SKM-1 (cell line): ENCODE data around the gene SOCS7.

ENCODE experiments used
- DNase-seq: peaks from one replicate; lab custom pipeline; 2025; ENCODE audit not compliant: unreplicated experiment; lab: John Stamatoyannopoulos, UW

SOCS7 gene

DNA sequence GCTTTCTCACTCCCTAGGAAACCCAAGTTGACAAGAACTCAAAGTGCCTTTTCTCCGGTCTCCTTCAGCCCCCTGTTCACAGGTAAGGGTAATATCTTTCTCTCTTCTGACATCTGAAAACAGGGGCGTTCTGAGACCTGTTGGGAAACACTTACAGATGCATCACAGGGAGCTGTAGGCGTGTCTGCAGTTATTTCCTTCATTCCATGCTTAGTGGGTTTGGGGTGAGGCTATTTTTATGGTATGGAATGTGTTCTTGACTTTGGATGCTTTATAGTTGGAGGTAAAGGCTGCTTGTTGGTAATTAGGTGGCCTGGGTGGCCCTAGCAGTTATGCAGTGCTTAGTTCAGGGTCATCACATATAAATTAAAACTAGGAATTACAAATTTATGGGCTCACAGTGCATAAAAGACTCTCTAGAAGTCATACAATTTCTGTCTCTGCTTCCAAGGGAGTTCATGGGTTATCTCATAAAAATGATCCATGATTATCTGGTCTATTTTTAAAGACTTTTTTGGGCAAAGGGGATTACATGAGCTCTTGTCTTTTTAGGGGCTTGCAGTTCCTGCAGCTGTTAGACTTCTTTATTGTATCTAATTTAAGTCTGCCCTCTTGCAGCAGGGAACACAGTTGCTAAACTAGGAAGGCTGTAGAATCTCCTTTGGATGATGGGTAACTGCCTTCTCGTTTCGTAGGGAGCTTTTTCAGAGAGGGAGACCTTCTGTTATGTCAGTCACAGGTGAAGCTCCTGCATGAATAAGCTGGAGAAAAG is 10.2 kb downstream of the SOCS7 start:
- DNase-seq, result no peak

DNA sequence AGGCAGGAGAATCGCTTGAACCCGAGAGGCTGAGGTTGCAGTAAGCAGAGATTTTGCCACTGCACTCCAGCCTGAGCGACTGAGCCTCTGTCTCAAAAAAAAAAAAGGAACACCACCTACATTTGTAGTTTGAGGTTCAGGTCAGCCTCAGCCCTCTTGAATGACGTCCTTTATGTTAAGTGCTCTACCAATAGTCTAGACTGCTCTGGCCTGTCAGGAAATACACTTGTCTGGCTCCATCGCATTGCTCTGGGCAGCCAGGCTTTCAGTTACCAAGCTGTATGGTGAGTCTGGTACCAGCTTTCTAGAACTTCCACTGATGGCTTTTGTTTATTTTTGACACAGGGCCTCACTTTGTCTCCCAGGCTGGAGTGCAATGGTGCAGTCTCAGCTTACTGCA is 11.4 kb downstream of the SOCS7 start:
- no peak for DNase-seq

- no peak for DNase-seq
These were observed 13.1 kb downstream of the SOCS7 start for GRCh38 chr17:38364741-38365140.

DNA sequence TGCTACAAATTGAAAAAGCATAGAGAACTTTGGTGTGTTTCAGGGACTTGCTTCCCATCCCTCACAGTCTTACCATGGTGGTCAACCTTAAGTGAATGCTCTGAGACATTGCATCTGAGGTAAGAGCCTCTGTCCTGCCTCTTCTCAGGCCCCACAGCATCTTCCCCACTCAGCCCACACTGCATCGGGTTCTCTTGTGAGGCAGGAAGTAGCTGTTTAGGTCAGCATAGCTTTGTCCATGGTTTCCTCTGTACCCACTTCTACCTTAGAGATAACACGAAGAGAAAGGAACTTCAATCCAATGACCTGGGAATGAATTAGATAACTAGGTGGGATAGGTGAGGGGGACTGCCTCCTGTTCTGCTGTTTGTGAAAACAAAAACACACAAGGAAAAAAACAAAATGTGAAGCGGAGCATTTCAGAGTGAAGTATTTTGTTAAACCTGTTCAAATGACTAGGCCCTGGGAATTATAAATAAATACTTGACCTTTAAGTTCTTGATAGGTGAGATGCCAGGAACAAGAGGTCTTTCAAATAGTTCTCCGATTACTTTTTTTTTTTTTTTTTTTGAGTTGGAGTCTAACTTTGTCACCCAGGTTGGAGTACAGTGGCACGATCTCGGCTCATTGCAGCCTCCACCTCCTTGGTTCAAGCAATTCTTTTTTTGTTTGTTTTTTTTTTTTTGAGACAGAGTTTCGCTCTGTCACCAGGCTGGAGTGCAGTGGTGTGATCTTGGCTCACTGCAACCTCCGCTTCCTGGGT is 17.7 kb downstream of the SOCS7 start:
- no peak for DNase-seq

DNA sequence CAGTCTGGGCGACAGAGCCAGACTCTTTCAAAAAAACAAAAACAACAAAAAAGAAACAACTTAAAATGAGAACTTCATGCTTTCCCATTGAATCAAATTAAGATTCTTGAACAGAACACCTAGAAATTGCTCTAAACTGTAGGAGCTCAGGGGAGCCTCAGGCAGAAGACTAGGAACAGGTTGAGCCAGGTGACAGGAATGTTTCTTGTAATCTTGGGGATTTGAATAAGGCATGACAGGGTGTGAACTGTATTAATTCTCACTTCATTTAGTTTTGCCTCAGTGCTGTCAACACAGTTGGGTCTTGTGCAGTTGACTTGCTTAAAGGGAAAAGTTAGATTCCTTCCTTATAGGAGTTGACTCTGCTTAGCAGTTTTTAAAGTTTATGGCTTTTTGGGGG is 27.8 kb downstream of the SOCS7 start:
- no peak for DNase-seq

DNA sequence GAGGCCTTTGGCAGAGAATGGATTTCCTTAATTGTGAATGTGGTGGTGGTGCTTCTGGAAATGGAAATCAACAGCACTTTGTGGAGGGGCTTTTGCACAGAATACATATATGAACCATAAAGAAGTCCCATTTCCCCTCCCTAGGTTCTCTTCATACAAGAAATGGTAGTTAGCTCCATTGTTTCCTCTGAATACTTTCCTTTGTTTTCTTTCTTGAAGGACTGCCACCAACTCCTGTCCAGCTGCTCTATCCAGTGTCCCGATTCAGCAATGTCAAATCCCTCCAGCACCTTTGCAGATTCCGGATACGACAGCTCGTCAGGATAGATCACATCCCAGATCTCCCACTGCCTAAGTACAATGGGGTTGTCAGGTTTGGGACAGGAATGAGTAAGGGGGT is 43.4 kb downstream of the SOCS7 start:
- no peak for DNase-seq

- no peak for DNase-seq
These were observed 45.6 kb downstream of the SOCS7 start for GRCh38 chr17:38397227-38397626.

DNA sequence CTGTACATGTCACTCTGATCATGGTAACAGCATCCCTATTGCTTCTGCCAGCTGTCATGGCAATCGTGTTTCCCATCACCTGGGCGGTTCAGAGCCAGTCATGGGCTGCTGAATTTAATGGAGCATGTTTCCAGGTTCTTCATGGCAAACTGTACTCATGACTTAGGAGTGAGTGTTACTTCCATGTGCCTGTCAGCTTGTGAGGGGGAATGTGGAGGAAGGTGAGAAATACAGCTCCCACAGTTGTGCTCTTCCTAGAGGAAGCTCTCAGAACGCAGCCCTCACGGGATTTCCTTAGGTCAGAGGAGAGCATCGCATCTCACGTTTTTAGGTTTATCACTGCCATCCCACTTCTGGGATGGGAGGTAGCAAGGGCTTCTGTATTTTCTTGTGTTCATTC is 48.6 kb downstream of the SOCS7 start:
- no peak for DNase-seq

DNA sequence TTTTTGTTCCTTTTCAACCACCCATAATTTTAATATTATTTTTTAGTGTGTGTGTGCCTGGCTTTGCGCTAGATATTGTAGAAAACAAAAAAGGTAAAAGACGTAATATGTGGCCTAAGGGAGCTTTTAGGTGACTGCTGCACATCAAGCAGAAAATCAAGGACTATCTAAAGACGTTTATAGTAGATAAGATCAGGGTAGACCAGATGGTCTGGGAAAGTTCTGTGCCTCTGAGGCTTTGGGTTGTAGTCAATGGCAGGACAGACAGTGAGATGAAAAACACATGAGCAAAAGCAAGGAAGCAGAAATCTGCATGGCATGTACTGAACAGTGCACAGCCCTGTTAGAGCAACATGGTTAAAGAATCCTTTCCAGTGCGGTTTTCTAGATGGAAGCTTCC is 49.8 kb downstream of the SOCS7 start:
- DNase-seq, result no peak

DNA sequence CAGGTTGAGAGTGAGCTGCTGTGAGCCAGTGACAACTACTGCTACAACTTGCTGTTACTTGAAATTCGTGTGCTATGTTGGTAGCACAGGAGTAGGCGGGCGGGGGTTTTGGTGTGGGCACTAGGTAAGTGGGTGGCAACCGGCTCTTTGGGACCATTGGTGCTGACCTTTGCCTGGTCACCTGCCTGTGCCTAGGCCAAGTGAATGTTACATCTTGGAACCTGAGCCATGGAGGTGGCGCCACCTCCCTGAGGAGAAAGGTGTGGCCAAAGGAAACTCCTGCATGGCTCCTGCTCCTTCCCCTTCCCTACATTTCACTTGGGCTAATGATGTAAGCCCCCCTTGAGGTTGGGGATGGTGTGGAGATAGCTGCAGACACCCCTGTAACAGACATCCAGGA is 51.3 kb downstream of the SOCS7 start:
- DNase-seq, result no peak

GRCh38 chr17:38403491-38403890 is 51.8 kb downstream of the SOCS7 start:
- DNase-seq, result no peak

- DNase-seq, result no peak
These were observed 52.7 kb downstream of the SOCS7 start for GRCh38 chr17:38404174-38404943.

DNA sequence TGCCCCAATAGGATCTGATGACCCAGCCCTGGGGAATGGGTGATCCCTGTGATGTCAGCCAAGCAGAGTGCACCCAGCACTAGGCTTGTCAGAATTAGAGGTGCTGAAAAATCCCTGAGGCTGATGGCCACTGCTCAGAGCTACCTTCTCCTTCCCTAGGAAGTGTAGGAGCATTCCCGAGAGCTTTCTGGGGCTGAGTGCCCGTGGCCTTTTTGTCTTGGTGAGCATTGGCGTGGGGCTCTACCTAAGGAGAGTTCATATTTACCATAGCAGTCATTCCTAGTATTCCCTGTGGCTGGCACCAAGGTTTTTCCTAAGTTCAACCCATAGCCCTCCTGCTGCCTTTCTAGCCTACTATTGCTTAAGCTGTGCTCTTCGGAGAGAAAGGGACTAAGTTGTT is 54.0 kb downstream of the SOCS7 start:
- no peak for DNase-seq

GRCh38 chr17:38410201-38410600 is 58.6 kb downstream of the SOCS7 start:
- no peak for DNase-seq

DNA sequence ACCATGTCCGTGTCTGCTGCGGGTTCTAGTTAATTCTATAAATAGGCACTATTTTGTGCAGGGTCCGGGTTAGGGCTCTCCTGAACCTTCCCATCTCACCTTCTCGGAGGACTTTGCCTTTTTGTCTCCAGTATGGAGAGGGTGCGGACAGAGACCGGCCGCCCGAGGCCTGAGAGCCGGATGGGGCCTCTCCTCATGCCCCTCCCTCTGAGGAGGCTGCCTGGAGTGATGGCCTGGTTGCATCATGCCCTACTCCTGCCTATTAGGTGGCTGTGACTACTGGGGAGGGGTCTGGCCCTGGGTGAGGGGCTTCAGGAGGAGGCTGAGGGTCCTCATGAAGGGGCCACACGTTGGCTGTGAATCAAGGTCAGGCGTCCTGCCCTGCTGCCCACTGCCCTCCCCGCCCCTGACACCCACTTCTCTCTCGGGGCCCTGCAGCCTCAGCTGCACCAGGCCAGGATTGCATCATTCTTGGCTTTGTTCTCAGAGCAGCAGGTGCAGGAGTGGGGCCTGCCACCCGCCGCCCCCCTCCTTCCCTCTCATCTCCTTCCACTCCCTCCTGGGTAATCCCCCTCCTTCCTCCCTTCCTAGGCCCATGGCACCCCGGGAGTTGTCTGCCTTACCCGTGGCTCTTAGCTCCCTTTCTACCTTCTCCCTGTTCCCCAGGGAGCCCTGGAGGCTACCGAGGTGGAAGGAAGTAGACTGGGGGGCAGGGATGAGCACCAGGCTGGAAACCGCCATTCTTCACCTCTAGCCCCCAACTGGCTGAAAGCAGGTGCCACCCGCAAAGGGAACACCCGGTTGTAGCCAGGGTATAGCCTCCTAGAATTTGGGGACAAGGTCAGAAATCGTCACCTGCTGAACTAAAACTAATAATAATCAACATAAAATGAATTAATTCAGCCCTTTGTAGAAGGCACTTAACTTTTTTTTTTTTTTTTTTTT is 63.9 kb downstream of the SOCS7 start:
- peak; percentile 37 for DNase-seq

DNA sequence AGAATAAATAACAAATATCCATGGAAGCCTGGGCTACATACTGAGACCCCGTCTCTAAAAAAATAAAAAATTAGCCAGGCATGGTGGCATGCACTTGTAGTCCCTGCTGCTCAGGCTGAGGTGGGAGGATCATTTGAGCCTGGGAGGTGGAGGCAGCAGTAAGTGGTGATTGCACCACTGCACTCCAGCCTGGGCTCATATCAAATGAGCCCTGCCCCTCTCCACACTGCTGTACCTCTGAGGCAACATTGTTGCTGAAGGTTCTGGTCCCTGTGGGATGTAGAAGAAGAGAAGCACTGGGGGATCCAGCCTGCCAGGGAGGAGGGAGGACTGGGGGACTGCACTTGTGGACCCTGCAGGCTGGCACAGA is 65.2 kb downstream of the SOCS7 start:
- peak; percentile 18 for DNase-seq

DNA sequence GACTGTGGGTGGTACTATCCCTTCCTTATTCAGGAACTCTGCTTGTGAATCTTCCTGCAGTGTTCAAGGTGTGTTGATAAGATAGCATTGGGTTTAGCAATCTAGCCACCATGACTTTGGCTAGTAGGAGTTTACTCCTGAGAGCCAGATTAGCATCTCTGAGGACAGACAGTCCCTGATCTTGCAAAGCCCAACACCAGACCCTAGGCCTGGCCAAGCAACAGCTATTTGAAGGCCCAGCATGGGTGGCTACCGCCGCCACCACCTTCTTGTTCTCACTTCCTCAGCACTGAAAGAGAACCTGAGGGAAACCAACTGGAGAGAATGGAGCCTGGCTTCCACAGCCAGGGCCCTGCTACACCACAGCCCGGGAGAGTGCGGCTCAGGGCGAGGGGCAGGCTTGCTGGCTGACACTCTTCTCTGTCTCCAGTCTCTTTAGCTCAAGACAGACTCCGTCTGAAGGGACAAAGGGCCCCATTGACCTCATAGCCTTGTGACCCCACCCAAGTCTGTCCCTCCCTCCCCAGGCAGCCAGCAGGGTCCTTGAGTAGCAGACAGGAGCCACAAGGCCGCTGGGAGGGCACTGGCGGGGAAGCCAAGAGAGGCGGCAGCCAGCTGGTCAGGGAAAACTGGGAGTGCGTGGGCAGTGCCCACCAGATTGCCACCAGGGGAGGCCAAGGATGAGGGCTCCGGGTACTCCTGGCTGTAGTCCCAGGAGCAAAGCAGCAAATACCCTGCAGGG is 65.7 kb downstream of the SOCS7 start:
- no peak for DNase-seq

DNA sequence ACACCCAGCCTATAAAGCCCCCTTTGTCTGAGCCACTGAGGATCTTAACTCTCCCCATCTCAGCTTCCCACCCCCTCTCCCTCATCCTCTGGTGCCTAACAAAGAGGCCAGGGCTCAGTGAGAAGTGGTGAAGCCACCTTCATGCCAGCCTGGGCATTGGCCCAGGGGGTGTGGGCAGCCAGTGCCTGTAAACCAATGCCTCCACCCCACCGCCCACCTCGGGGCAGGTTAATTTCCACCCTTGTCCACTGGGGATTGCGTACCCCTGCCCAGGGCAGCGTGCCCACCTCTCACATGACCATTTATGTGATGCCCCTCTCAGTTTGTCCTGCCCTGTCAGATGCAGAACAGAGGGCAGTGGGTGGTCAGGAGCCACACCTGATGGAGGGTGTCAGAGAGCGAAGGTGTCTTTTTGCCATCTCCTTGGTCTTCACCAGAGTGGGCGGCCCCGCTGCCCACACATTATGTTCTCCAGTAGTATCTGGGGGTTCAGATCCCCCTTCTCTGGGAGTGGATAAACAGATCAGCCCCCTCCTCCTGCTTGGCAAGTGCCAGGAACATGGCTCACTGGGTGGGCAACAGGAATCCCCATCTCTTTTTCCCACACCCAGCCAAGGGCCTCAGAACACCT is 66.5 kb downstream of the SOCS7 start:
- no peak for DNase-seq

DNA sequence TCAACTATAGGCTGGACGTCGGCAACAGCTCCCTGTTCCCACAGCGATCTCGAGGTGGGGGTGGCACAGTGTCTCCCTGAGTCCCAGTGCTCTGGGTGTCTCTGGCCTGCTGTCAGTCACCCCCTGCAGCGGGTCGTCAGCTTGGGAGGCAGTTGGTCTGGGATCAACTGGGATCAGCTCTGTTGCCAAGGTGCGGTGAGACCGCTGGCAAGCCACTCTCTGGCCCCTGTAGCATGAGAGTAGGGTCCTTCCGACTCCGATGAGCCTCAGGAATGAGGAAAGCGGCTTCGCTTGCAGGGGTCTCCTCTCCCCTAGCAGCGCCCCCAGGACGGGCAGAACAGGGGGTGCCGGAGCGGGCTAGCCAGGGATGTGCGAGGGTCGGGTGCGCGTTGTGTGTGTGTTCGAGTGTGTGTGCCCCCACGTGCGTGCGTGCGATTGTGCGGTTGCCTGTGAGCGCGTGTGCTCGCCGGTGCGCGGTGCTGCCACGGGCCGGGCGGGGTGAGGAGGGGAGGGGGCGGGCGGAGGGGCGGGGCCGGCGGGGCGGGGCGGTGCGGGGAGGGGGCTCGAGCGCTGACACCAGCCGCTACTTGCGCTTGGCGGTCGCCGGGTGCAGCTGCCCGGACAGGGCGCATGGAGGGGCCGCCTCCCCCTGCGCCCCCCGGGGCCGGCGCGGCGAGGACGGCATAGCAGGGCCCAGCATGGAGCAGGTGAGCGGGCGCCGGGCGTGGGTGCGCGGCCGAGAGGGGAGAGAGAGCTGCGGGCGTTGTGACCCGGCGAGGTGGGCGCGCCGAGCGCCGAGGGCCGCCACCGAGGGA is 67.3 kb downstream of the SOCS7 start:
- DNase-seq, result no peak
